C4-2B (cell line): Measurements from ENCODE around the gene TOX2.

Experiments used
- CTCF ChIP-seq: fragments of 450-650 bp; conservative IDR thresholded peaks from 2 replicates; pipeline ENCODE4 v1.5.1; 2017; ENCODE audit warnings: mild to moderate bottlenecking
- ZFX ChIP-seq: fragments of 450-650 bp; IDR thresholded peaks from 2 replicates; pipeline ENCODE4 v1.6.1; 2017

DNA sequence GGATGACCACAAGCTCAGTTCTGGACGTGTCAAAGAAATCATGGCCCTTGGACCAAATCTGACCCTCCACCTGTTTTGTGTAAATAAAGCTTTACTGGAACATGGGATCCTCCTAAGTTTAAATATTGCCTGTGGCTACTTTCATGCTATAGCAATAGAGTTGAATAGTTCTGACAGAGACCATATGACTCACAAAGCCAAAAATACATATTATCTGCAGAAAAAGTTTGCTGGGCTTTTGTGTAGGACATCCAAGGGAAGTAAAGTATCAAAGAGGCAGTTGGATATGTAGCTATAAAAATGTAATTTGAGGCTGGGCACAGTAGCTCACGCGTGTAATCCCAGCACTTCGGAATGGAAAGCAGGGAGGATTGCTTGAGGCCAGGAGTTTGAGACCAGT is 78.9 kb downstream of the TOX2 start:
- TF ChIP-seq CTCF (no peak), ZFX (no peak)
